Endothelial cell of umbilical vein (primary cell): Measurements from ENCODE around the gene USP34. TPM values are rescaled to one million over a fixed set of nuclear protein-coding genes. Genes with fewer than 3 reads are reported as not detected.

Experiments used
- BruUV-seq: library from RNA; stranded (reverse); fragments of 400-500 nt; replicated peaks from 2 replicates; lab custom pipeline; 2021; lab: Mats Ljungman, UMichigan
- CTCF ChIA-PET: fragments of 300-600, 350-600 bp; sonication (Branson Sonifier 250); formaldehyde crosslinking; loops from one replicate; lab custom pipeline; 2021; ENCODE audit warnings: antibody characterized with exemption, inconsistent platforms; lab: Charles Lee
- POLR2A ChIA-PET: fragments of 300-600, 350-600 bp; sonication (Branson Sonifier 250); formaldehyde crosslinking; loops from one replicate; lab custom pipeline; 2021; ENCODE audit warnings: antibody characterized with exemption, inconsistent platforms; lab: Charles Lee
- DNase-seq: peaks from one replicate; pipeline ENCODE4 v3.0.0-alpha.2; 2011; ENCODE audit warnings: low read depth, low spot score
- FAIRE-seq: peaks from 2 replicates; lab custom pipeline; 2011; peaks lifted over from hg19 to GRCh38; lab: Jason Lieb, UNC
- H2AFZ ChIP-seq: 2 replicates; pipeline ENCODE4 v1.6.0; 2012; ENCODE audit warnings: low read depth, low read length, control low read depth, inconsistent platforms
- H3K27ac ChIP-seq: 2 replicates; pipeline ENCODE4 v1.5.1; 2011; ENCODE audit warnings: low read depth, mild to moderate bottlenecking, control low read depth, low read length, moderate library complexity; ENCODE audit not compliant: insufficient read depth
- H3K27me3 ChIP-seq, 2 experiments: 2 replicates each; pipeline versions ENCODE4 v1.6.0 to v1.6.1; 2011; ENCODE audit warnings: low read length in 2 of 2, mixed read lengths in 1 of 2; ENCODE audit not compliant: control insufficient read depth in 2 of 2, insufficient read depth in 2 of 2
- H3K36me3 ChIP-seq, 2 experiments: 2 replicates in 1 of 2; 3 replicates in 1 of 2; pipeline ENCODE4 v1.5.1; 2011; ENCODE audit warnings: low read length in 2 of 2, mild to moderate bottlenecking in 1 of 2, moderate library complexity in 1 of 2; ENCODE audit not compliant: control insufficient read depth in 2 of 2, insufficient read depth in 2 of 2; ENCODE audit errors: extremely low read depth in 1 of 2
- H3K4me1 ChIP-seq: 3 replicates; pipeline ENCODE4 v1.5.1; 2011; ENCODE audit warnings: mild to moderate bottlenecking, low read length; ENCODE audit not compliant: control insufficient read depth, insufficient read depth; ENCODE audit errors: extremely low read depth
- H3K4me2 ChIP-seq: 2 replicates; pipeline ENCODE4 v1.6.1; 2011; ENCODE audit warnings: low read length, control low read depth, mixed read lengths; ENCODE audit not compliant: insufficient read depth
- H3K4me3 ChIP-seq, 3 experiments: fragments of 200-600 bp in 1 of 3; sonication (generic), shearing (Covaris generic) in 1 of 3; replicated peaks in 1 of 3; 2 replicates each; pipeline ENCODE4 v1.5.1; 2011 to 2016; ENCODE audit warnings: control low read depth in 3 of 3, low read length in 3 of 3, mild to moderate bottlenecking in 2 of 3, inconsistent platforms in 1 of 3, low read depth in 1 of 3, moderate library complexity in 1 of 3; ENCODE audit not compliant: insufficient read depth in 1 of 3
- H3K79me2 ChIP-seq: 2 replicates; pipeline ENCODE4 v1.6.0; 2012; ENCODE audit warnings: low read length, inconsistent platforms; ENCODE audit not compliant: control insufficient read depth, insufficient read depth
- H3K9ac ChIP-seq: replicated peaks from 2 replicates; pipeline ENCODE3; 2011; ENCODE audit warnings: low read length, control low read depth; ENCODE audit not compliant: insufficient read depth; ENCODE audit errors: extremely low read depth
- H3K9me1 ChIP-seq: replicated peaks from 3 replicates; pipeline ENCODE4 v1.6.0; 2011; ENCODE audit warnings: mild to moderate bottlenecking, low read length; ENCODE audit not compliant: control insufficient read depth, insufficient read depth; ENCODE audit errors: extremely low read depth
- H3K9me3 ChIP-seq: replicated peaks from 2 replicates; pipeline ENCODE4 v1.5.1; 2012; ENCODE audit warnings: low read length, inconsistent platforms; ENCODE audit not compliant: control insufficient read depth, insufficient read depth
- H4K20me1 ChIP-seq: replicated peaks from 2 replicates; pipeline ENCODE3; 2011; ENCODE audit warnings: mild to moderate bottlenecking, low read length; ENCODE audit not compliant: control insufficient read depth, insufficient read depth; ENCODE audit errors: extremely low read depth
- CTCF ChIP-seq, 2 donors: IDR thresholded peaks; 1 replicate in 1 of 2; 2 replicates in 1 of 2; pipeline ENCODE4 v1.5.1; 2011; ENCODE audit warnings: low read length in 2 of 2, mild to moderate bottlenecking in 2 of 2, moderate library complexity in 2 of 2, control low read depth in 1 of 2, inconsistent platforms in 1 of 2, low read depth in 1 of 2; ENCODE audit not compliant: insufficient read depth in 1 of 2; ENCODE audit errors: extremely low read depth in 1 of 2
- EZH2 ChIP-seq: IDR thresholded peaks from 2 replicates; pipeline ENCODE4 v1.6.1; 2012; ENCODE audit warnings: borderline replicate concordance, low read depth, mild to moderate bottlenecking, moderate library complexity, low read length, inconsistent platforms; ENCODE audit not compliant: severe bottlenecking
- FOS ChIP-seq: IDR thresholded peaks from 2 replicates; pipeline ENCODE4 v1.6.1; 2011; ENCODE audit warnings: mild to moderate bottlenecking, low read length, moderate library complexity, borderline replicate concordance; ENCODE audit not compliant: insufficient read depth
- JUN ChIP-seq: IDR thresholded peaks from 2 replicates; pipeline ENCODE4 v1.6.1; 2011; ENCODE audit warnings: borderline replicate concordance, low read depth; ENCODE audit not compliant: insufficient read length, insufficient read depth
- MYC ChIP-seq: IDR thresholded peaks from one replicate; pipeline ENCODE4 v1.6.1; 2011; ENCODE audit warnings: mild to moderate bottlenecking, low read depth, low read length
- POLR2A ChIP-seq: IDR thresholded peaks from 2 replicates; pipeline ENCODE4 v1.6.1; 2012; ENCODE audit warnings: low read depth, mild to moderate bottlenecking, control low read depth, low read length
- POLR2AphosphoS5 ChIP-seq: IDR thresholded peaks from 2 replicates; pipeline ENCODE4 v1.6.1; 2012; ENCODE audit warnings: low read depth, mild to moderate bottlenecking, control low read depth, low read length, moderate library complexity; ENCODE audit not compliant: insufficient read depth
- dilution Hi-C: fragments of 300-500 bp; cut with MboI; formaldehyde crosslinking; loops from one replicate; pipeline ENCODE4 v1.15.0; 2019; ENCODE audit warnings: low sequenced_read_pairs; ENCODE audit not compliant: extremely low pct_ligation_motif_present
- intact Hi-C: fragments of 100-400 bp; cut with micrococcal nuclease; formaldehyde crosslinking; loops from one replicate; pipeline ENCODE4 v1.10.0; 2022
- polyA plus RNA-seq, 4 experiments: library from polyadenylated mRNA; depleted of rRNA in 3 of 4; stranded (reverse) in 3 of 4; unstranded in 1 of 4; fragments of >200 nt; gene quantifications; 2 replicates each; pipeline versions ENCODE4 v1.2.1 to v1.2.3, GENCODE V29; 2011 to 2012; ENCODE audit warnings: missing spikeins in 1 of 4
- total RNA-seq: library from RNA; stranded (reverse); gene quantifications from 2 replicates; pipeline ENCODE4 v1.2.3, GENCODE V29; 2021

The USP34 gene
- total and polyA plus RNA-seq, 2 donors (not counting 3 experiments of a cell fraction or from before 2014, with no cell fraction given): 46.3 to 96.9 TPM

GRCh38 chr2:61210332-61210981 lies 260.4 kb downstream of the USP34 start:
- dilution Hi-C loops: no loop called here
- TF ChIP-seq POLR2A (no peak), CTCF (IDR thresholded peaks at IDR 0.05; ENCODE audit: extremely low read depth in 1 of 2, insufficient read depth in 1 of 2, low read depth in 1 of 2, low read length in 2 of 2) (no peak)
- peaks cover 8 to 30% of the 10 kb centered on the region in 2 experiments for H3K36me3 ChIP-seq

GRCh38 chr2:61205132-61205531 lies 265.8 kb downstream of the USP34 start:
- H3K9me1 ChIP-seq: no peaks in the 10 kb centered on the region
- no peaks in the 10 kb centered on the region for H3K79me2 ChIP-seq
- H3K4me3 ChIP-seq: no peak overlapping the region
- no peak overlapping the region for H3K27ac ChIP-seq
- H2AFZ ChIP-seq: no peak overlapping the region
- FAIRE-seq (no peak), DNase-seq (no peak)
- dilution Hi-C loops: no loop called here
- TF ChIP-seq POLR2A (no peak), MYC (no peak), EZH2 (no peak), POLR2AphosphoS5 (no peak), JUN (no peak), FOS (no peak)
- H3K9ac ChIP-seq: no peak overlapping the region
- H3K36me3 ChIP-seq: peaks cover 18 to 25% of the 10 kb centered on the region in 2 experiments
- no peak overlapping the region for H3K4me2 ChIP-seq
- no peaks in the 10 kb centered on the region for H3K4me1 ChIP-seq
- intact Hi-C loops: no loop called here
- no peaks in the 10 kb centered on the region for H3K27me3 ChIP-seq
- CTCF ChIA-PET: interaction anchor here (1.0 to 1.3 kb wide), 2 partner anchors 8 to 17 kb away, joined by 3 read pairs; no protein-coding TSS in a partner anchor
- no peaks in the 10 kb centered on the region for H3K9me3 ChIP-seq
- no TSS peak for BruUV-seq
- POLR2A ChIA-PET: no interaction called here
- no peaks in the 10 kb centered on the region for H4K20me1 ChIP-seq

More at GRCh38 chr2:61210332-61210981, 260.4 kb downstream of the USP34 start:
- Histone ChIP-seq H3K27me3 (no peaks in the 10 kb centered on the region), H3K27ac (no peak overlapping the region), H3K9ac (no peak overlapping the region), H2AFZ (no peak overlapping the region), H3K9me1 (no peaks in the 10 kb centered on the region), H3K9me3 (no peaks in the 10 kb centered on the region), H4K20me1 (no peaks in the 10 kb centered on the region), H3K79me2 (no peaks in the 10 kb centered on the region), H3K4me2 (no peak overlapping the region), H3K4me3 (no peak overlapping the region), H3K4me1 (no peaks in the 10 kb centered on the region)
- BruUV-seq: no TSS peak
- ChIA-PET CTCF (interaction anchor here (1.0 to 1.3 kb wide), 3 partner anchors 71 to 119 kb away, joined by 3 to 4 read pairs (median 3); no protein-coding TSS in a partner anchor), POLR2A (no interaction called here)
- intact Hi-C loops: no loop called here
- no peak for FAIRE-seq
- no peak for DNase-seq
